Inflammatory macrophage treated with lipopolysaccharide for 4 hours (primary cell): Measurements from ENCODE around the gene SPATA18.
A peak's percentile ranks its signal among the peaks of the same experiment; 100 is the strongest.

Source experiments
- DNase-seq: peaks from one replicate; pipeline ENCODE4 v3.0.0-alpha.2; 2020

Gene SPATA18

GRCh38 chr4:52110171-52110570, 59.1 kb downstream of the SPATA18 start:
- DNase-seq, result no peak

- no peak for DNase-seq
Measured at GRCh38 chr4:52111995-52112394, 60.9 kb downstream of the SPATA18 start.

GRCh38 chr4:52112411-52112810, 61.3 kb downstream of the SPATA18 start:
- no peak for DNase-seq

- no peak for DNase-seq
Measured at GRCh38 chr4:52116641-52117040, 65.5 kb downstream of the SPATA18 start.

- DNase-seq, result no peak
Measured at GRCh38 chr4:52126226-52126625, 75.1 kb downstream of the SPATA18 start.

GRCh38 chr4:52126966-52127365, 75.9 kb downstream of the SPATA18 start:
- no peak for DNase-seq

- no peak for DNase-seq
Measured at GRCh38 chr4:52135171-52135570, 84.1 kb downstream of the SPATA18 start.

- peak; percentile 5 for DNase-seq
Measured at GRCh38 chr4:52137152-52137551, 86.0 kb downstream of the SPATA18 start.

- DNase-seq, result no peak
Measured at GRCh38 chr4:52142816-52143215, 91.7 kb downstream of the SPATA18 start.

- DNase-seq, result peak; percentile 8
Measured at GRCh38 chr4:52143815-52144214, 92.7 kb downstream of the SPATA18 start.

GRCh38 chr4:52144372-52144771, 93.3 kb downstream of the SPATA18 start:
- DNase-seq, result no peak
